Liver (tissue), 9 donors: ENCODE measurements around the gene TACC3. TPM values are rescaled to one million over a fixed set of nuclear protein-coding genes. Genes with fewer than 3 reads are reported as not detected.

Source experiments
- DNase-seq: peaks from one replicate; pipeline ENCODE4 v3.0.0-alpha.2; 2017; ENCODE audit warnings: low spot score
- H3K27ac ChIP-seq, 2 donors: one replicate each; pipeline ENCODE4 v1.7.0; 2013; ENCODE audit warnings: inconsistent platforms in 2 of 2, low read length in 2 of 2, control low read depth in 1 of 2, low read depth in 1 of 2, mild to moderate bottlenecking in 1 of 2
- H3K27me3 ChIP-seq, 4 donors: one replicate each; pipeline versions ENCODE4 v1.6.1 to v1.7.0; 2013; ENCODE audit warnings: low read length in 3 of 4, inconsistent platforms in 1 of 4, mild to moderate bottlenecking in 1 of 4, moderate library complexity in 1 of 4; ENCODE audit not compliant: control insufficient read depth in 4 of 4, insufficient read depth in 4 of 4
- H3K36me3 ChIP-seq, 4 donors: one replicate each; pipeline versions ENCODE4 v1.6.1 to v1.7.0; 2013; ENCODE audit warnings: low read length in 3 of 4, mild to moderate bottlenecking in 3 of 4, low read depth in 1 of 4, moderate library complexity in 1 of 4; ENCODE audit not compliant: control insufficient read depth in 4 of 4, insufficient read depth in 3 of 4
- H3K4me1 ChIP-seq, 4 donors: one replicate each; pipeline versions ENCODE4 v1.6.1 to v1.7.0; 2013; ENCODE audit warnings: low read length in 3 of 4, mild to moderate bottlenecking in 3 of 4, moderate library complexity in 1 of 4; ENCODE audit not compliant: control insufficient read depth in 4 of 4, insufficient read depth in 4 of 4
- H3K4me3 ChIP-seq, 3 donors: one replicate each; pipeline versions ENCODE4 v1.6.1 to v1.7.0; 2013; ENCODE audit warnings: low read length in 3 of 3, control low read depth in 1 of 3, low read depth in 1 of 3, mild to moderate bottlenecking in 1 of 3
- H3K9ac ChIP-seq, 2 donors: one replicate each; pipeline ENCODE4 v1.7.0; 2013; ENCODE audit warnings: low read length in 2 of 2, mild to moderate bottlenecking in 2 of 2, moderate library complexity in 2 of 2, control low read depth in 1 of 2, low read depth in 1 of 2
- H3K9me3 ChIP-seq, 4 donors: one replicate each; pipeline versions ENCODE4 v1.6.1 to v1.7.0; 2013; ENCODE audit warnings: low read length in 3 of 4; ENCODE audit not compliant: control insufficient read depth in 4 of 4
- FOXA1 ChIP-seq: IDR thresholded peaks from 2 replicates; pipeline ENCODE4 v1.6.1; 2016; ENCODE audit warnings: antibody characterized with exemption
- GABPA ChIP-seq, 2 donors: IDR thresholded peaks in 1 of 2; conservative IDR thresholded peaks in 1 of 2; 2 replicates each; pipeline ENCODE4 v1.6.1; 2016; ENCODE audit warnings: antibody characterized with exemption in 2 of 2, mild to moderate bottlenecking in 1 of 2, moderate library complexity in 1 of 2
- HNF4A ChIP-seq, 2 donors: conservative IDR thresholded peaks; 2 replicates each; pipeline ENCODE4 v1.6.1; 2016; ENCODE audit warnings: antibody characterized with exemption in 2 of 2, mild to moderate bottlenecking in 2 of 2
- HNF4G ChIP-seq: IDR thresholded peaks from 2 replicates; pipeline ENCODE4 v1.6.1; 2016; ENCODE audit warnings: antibody characterized with exemption
- RAD21 ChIP-seq, 2 donors: IDR thresholded peaks; 2 replicates each; pipeline ENCODE4 v1.6.1; 2016; ENCODE audit warnings: antibody characterized with exemption in 2 of 2, mild to moderate bottlenecking in 2 of 2
- REST ChIP-seq: IDR thresholded peaks from 2 replicates; pipeline ENCODE4 v1.6.1; 2016; ENCODE audit warnings: antibody characterized with exemption, mild to moderate bottlenecking
- RXRA ChIP-seq, 2 donors: IDR thresholded peaks; 2 replicates each; pipeline ENCODE4 v1.6.1; 2017 to 2018; ENCODE audit warnings: antibody characterized with exemption in 2 of 2, mild to moderate bottlenecking in 1 of 2
- TAF1 ChIP-seq: conservative IDR thresholded peaks from 2 replicates; pipeline ENCODE4 v1.6.1; 2016; ENCODE audit warnings: antibody characterized with exemption, mild to moderate bottlenecking
- WGBS: extraction: QIAGEN DNeasy Blood & Tissue Kit; methylation state at CpG from one replicate; pipeline ENCODE4 v1.1.7; 2013; 5-methylcytosine and 5-hydroxymethylcytosine counted together
- polyA plus RNA-seq, 2 donors: library from polyadenylated mRNA; stranded (reverse) in 1 of 2; unstranded in 1 of 2; fragments of 200-250 nt in 1 of 2; fragments of >200 nt in 1 of 2; fragmentation: Nextera tagmentation in 1 of 2; extraction: Ambion mirVana in 1 of 2; gene quantifications; one replicate each; pipeline versions ENCODE4 v1.2.1 to v1.2.3, GENCODE V29; 2013 to 2015
- total RNA-seq, 2 donors: library from RNA; depleted of rRNA; stranded (reverse); fragments of >200 nt; gene quantifications; one replicate each; pipeline ENCODE4 v1.2.3, GENCODE V29; 2014
- TF ChIP-seq, protein P1 (sequence below): IDR thresholded peaks from 2 replicates; pipeline ENCODE4 v1.6.1; 2016; ENCODE audit warnings: antibody characterized with exemption
- TF ChIP-seq, protein P2 (sequence below): IDR thresholded peaks from 2 replicates; pipeline ENCODE4 v1.6.1; 2016; ENCODE audit warnings: antibody characterized with exemption
- TF ChIP-seq, protein P3 (sequence below): fragments of 150-350 bp; IDR thresholded peaks from 2 replicates; pipeline ENCODE4 v1.5.1; 2017; ENCODE audit warnings: improper control_type of control experiment, low read depth, low read length; ENCODE audit not compliant: missing input control
- TF ChIP-seq, protein P4 (sequence below): IDR thresholded peaks from 2 replicates; pipeline ENCODE4 v1.6.1; 2016; ENCODE audit warnings: antibody characterized with exemption
- donor health status: healthy.
- donor health status: healthy.
- donor health status: healthy.
- donor health status: healthy.
- donor health status: healthy.

TACC3 gene
- total and polyA plus RNA-seq, 4 donors = 1.4 to 38.9 (median 5.5) TPM

- DNase-seq = no peak
- Histone ChIP-seq H3K4me3 (no peak overlapping the region), H3K27me3 (no peaks in the 10 kb centered on the region), H3K9me3 (no peaks in the 10 kb centered on the region), H3K36me3 (no peaks in the 10 kb centered on the region), H3K27ac (no peak overlapping the region), H3K9ac (no peak overlapping the region), H3K4me1 (peaks cover 3 to 18% (median 11%) of the 10 kb centered on the region in 4 donors)
- 93% methylated on average over 10 of the region's 10 CpGs for WGBS
- TF ChIP-seq, protein P1, sequence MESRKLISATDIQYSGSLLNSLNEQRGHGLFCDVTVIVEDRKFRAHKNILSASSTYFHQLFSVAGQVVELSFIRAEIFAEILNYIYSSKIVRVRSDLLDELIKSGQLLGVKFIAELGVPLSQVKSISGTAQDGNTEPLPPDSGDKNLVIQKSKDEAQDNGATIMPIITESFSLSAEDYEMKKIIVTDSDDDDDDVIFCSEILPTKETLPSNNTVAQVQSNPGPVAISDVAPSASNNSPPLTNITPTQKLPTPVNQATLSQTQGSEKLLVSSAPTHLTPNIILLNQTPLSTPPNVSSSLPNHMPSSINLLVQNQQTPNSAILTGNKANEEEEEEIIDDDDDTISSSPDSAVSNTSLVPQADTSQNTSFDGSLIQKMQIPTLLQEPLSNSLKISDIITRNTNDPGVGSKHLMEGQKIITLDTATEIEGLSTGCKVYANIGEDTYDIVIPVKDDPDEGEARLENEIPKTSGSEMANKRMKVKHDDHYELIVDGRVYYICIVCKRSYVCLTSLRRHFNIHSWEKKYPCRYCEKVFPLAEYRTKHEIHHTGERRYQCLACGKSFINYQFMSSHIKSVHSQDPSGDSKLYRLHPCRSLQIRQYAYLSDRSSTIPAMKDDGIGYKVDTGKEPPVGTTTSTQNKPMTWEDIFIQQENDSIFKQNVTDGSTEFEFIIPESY = no peak
These were observed 61.7 kb downstream of the TACC3 start for GRCh38 chr4:1783015-1783414.

GRCh38 chr4:1783970-1784369 is 62.6 kb downstream of the TACC3 start:
- TF ChIP-seq RXRA (IDR thresholded peaks at IDR 0.05) = no peak
- no peak for TF ChIP-seq RAD21 (IDR thresholded peaks at IDR 0.05)
- TF ChIP-seq, protein P2, sequence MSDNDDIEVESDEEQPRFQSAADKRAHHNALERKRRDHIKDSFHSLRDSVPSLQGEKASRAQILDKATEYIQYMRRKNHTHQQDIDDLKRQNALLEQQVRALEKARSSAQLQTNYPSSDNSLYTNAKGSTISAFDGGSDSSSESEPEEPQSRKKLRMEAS = no peak
- no peak for TF ChIP-seq FOXA1
- TF ChIP-seq REST = no peak
- TF ChIP-seq, protein P3, sequence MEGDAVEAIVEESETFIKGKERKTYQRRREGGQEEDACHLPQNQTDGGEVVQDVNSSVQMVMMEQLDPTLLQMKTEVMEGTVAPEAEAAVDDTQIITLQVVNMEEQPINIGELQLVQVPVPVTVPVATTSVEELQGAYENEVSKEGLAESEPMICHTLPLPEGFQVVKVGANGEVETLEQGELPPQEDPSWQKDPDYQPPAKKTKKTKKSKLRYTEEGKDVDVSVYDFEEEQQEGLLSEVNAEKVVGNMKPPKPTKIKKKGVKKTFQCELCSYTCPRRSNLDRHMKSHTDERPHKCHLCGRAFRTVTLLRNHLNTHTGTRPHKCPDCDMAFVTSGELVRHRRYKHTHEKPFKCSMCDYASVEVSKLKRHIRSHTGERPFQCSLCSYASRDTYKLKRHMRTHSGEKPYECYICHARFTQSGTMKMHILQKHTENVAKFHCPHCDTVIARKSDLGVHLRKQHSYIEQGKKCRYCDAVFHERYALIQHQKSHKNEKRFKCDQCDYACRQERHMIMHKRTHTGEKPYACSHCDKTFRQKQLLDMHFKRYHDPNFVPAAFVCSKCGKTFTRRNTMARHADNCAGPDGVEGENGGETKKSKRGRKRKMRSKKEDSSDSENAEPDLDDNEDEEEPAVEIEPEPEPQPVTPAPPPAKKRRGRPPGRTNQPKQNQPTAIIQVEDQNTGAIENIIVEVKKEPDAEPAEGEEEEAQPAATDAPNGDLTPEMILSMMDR = no peak
- no peak for TF ChIP-seq HNF4A (conservative IDR thresholded peaks at IDR 0.05)
- no peak for TF ChIP-seq GABPA (IDR thresholded peaks at IDR 0.05 in 1 of 2, conservative IDR thresholded peaks at IDR 0.05 in 1 of 2)
- no peak for TF ChIP-seq HNF4G
- no peak for TF ChIP-seq TAF1
- TF ChIP-seq, protein P1 = no peak
- TF ChIP-seq, protein P4, sequence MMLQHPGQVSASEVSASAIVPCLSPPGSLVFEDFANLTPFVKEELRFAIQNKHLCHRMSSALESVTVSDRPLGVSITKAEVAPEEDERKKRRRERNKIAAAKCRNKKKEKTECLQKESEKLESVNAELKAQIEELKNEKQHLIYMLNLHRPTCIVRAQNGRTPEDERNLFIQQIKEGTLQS = no peak
- Histone ChIP-seq H3K4me3 (no peak overlapping the region), H3K27ac (no peak overlapping the region), H3K9ac (no peak overlapping the region), H3K36me3 (no peaks in the 10 kb centered on the region), H3K4me1 (peaks cover 3 to 18% (median 11%) of the 10 kb centered on the region in 4 donors), H3K27me3 (no peaks in the 10 kb centered on the region), H3K9me3 (no peaks in the 10 kb centered on the region)
- no peak for DNase-seq
- 86% methylated on average over 12 of the region's 12 CpGs for WGBS
